ENCODE results near the gene KCNK18. TPM values are rescaled to one million over a fixed set of nuclear protein-coding genes. Genes with fewer than 3 reads are reported as not detected.

The KCNK18 gene
- polyA plus RNA-seq, 2 of the 4 experiments (the other 2 are of a cell fraction) = not detected

DNA sequence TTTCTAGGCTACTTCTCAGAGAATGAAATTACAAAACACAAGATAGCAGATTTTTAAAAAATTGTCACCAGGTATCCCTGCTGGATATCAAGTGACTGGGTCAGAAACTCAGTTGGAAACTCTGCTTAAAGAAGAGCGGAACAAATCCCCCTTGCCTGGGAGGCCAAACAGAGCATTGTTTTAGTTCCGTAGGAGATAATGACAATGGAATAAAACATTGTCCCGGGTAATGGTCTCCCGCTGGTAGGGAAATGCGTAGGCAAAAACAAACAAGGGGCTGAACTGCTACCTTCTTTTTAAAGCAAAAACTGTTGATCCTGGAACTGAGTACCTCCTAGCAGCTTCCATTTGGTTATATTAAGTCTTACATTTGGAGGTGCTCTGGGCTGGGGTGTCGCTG lies 37.9 kb upstream of the KCNK18 start:
- H3K4me3 ChIP-seq = no peak overlapping the region
- no peak for TF ChIP-seq TP53 (CRISPR knock-in tag; IDR thresholded peaks at IDR 0.05)
- 0 out of 2 replicates have a peak, but pooled peaks have one; percentile 47 for TF ChIP-seq CBX8 (IDR thresholded peaks at IDR 0.05)
- 50% methylated on average over 6 of the region's 6 CpGs for WGBS (ENCODE audit: missing lambda C conversion rate)
- CTCF ChIA-PET = interaction anchor here (0.9 to 4.5 kb wide), 7 partner anchors 8 to 363 kb away, joined by 3 to 21 read pairs (median 3); no protein-coding TSS in a partner anchor
- H3K27ac ChIP-seq = no peak overlapping the region
- H3K4me2 ChIP-seq = no peak overlapping the region
- no peak for ATAC-seq
- POLR2A ChIA-PET = no interaction called here
- H3K9me3 ChIP-seq = no peaks in the 10 kb centered on the region
- H3K4me1 ChIP-seq = 0 out of 3 replicates have a peak, but pooled peaks cover 3% of the 10 kb centered on the region
- no peak for FAIRE-seq
- DNase-seq (ENCODE audit: low read depth in 1 of 2, low spot score in 1 of 2) = no peak

DNA sequence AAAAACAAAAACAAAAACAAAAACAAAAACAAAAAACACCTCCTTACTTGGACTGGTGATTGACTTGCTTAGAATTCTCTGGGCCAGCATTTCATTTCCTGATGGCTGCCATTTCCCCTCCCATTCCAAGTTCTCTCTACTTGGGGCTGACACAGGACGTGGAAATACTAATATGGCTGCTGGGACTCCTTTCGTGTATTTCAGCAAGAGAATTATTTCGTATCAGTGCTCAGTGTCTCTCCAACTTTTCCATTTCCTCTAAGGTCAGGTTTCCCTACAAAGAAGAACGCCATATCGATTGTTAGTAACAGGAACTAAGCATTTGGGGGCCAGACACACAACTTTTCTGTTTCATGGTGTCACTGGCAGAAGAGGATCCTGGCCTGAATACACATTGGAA lies 36.7 kb upstream of the KCNK18 start:
- no peak for ATAC-seq
- Histone ChIP-seq H3K27ac (no peak overlapping the region), H3K4me3 (no peak overlapping the region), H3K9me3 (no peaks in the 10 kb centered on the region), H3K4me2 (no peak overlapping the region), H3K4me1 (0 out of 3 replicates have a peak, but pooled peaks cover 3% of the 10 kb centered on the region)
- DNase-seq (ENCODE audit: low read depth in 1 of 2, low spot score in 1 of 2) = no peak
- TF ChIP-seq RAD21 (conservative IDR thresholded peaks at IDR 0.05 in 1 of 2, IDR thresholded peaks at IDR 0.05 in 1 of 2) (no peak), EHF (CRISPR knock-in tag; IDR thresholded peaks at IDR 0.05) (no peak)
- CTCF ChIA-PET = interaction anchor here (1.0 to 4.5 kb wide), 4 partner anchors 7 to 31 kb away, joined by 3 to 21 read pairs (median 3); no protein-coding TSS in a partner anchor
- WGBS (ENCODE audit: missing lambda C conversion rate) = 48% methylated on average over 5 of the region's 5 CpGs
- no peak for FAIRE-seq
- POLR2A ChIA-PET = no interaction called here

DNA sequence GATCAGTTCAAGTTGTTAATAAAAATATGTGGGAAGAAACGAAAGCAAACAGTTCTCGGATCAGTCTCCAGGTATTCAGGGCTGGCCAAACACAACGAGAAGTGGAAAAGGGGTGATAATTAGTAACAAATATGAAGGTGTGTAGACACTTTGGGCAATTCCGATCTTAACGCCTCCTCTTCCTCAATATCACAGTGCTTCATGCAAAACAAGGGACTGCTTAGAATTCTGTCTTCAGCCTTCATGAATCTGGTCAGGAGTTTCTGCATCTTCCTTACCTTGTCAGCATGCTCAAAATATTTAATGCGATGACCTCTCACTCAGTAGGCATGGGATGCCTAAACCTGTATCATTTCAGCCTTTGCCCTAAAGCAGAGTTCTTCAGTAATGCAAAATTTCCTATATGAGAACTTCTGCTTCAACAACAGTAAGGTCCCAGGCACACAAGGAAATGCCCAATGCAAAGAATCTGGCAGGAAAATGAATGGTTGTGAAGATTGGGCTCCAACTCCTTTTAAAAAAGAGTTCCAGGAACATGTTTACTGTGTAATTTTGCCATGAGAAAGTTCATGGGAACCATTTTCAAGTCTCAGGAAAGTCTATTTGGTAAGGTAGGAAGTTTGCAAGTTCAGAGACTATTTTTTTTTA lies 35.8 kb upstream of the KCNK18 start:
- ChIA-PET CTCF (interaction anchor here (1.3 to 19.7 kb wide), 2 partner anchors 13 to 361 kb away, joined by 5 to 1061 read pairs; no protein-coding TSS in a partner anchor), POLR2A (no interaction called here)
- no peak for TF ChIP-seq ZNF302 (CRISPR knock-in tag; IDR thresholded peaks at IDR 0.05)
- TF ChIP-seq CEBPB (IDR thresholded peaks at IDR 0.05) = no peak
- TF ChIP-seq PHF8 (IDR thresholded peaks at IDR 0.05; ENCODE audit: borderline replicate concordance, low read depth) = no peak
- TF ChIP-seq RCOR1 (IDR thresholded peaks at IDR 0.05; ENCODE audit: low read depth, low read length) = no peak
- no peak for TF ChIP-seq EHMT2 (IDR thresholded peaks at IDR 0.05; ENCODE audit: low read depth)
- TF ChIP-seq, protein P1, sequence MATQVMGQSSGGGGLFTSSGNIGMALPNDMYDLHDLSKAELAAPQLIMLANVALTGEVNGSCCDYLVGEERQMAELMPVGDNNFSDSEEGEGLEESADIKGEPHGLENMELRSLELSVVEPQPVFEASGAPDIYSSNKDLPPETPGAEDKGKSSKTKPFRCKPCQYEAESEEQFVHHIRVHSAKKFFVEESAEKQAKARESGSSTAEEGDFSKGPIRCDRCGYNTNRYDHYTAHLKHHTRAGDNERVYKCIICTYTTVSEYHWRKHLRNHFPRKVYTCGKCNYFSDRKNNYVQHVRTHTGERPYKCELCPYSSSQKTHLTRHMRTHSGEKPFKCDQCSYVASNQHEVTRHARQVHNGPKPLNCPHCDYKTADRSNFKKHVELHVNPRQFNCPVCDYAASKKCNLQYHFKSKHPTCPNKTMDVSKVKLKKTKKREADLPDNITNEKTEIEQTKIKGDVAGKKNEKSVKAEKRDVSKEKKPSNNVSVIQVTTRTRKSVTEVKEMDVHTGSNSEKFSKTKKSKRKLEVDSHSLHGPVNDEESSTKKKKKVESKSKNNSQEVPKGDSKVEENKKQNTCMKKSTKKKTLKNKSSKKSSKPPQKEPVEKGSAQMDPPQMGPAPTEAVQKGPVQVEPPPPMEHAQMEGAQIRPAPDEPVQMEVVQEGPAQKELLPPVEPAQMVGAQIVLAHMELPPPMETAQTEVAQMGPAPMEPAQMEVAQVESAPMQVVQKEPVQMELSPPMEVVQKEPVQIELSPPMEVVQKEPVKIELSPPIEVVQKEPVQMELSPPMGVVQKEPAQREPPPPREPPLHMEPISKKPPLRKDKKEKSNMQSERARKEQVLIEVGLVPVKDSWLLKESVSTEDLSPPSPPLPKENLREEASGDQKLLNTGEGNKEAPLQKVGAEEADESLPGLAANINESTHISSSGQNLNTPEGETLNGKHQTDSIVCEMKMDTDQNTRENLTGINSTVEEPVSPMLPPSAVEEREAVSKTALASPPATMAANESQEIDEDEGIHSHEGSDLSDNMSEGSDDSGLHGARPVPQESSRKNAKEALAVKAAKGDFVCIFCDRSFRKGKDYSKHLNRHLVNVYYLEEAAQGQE (IDR thresholded peaks at IDR 0.05) = no peak
- TF ChIP-seq JUNB (IDR thresholded peaks at IDR 0.05) = no peak
- TF ChIP-seq, protein P2, sequence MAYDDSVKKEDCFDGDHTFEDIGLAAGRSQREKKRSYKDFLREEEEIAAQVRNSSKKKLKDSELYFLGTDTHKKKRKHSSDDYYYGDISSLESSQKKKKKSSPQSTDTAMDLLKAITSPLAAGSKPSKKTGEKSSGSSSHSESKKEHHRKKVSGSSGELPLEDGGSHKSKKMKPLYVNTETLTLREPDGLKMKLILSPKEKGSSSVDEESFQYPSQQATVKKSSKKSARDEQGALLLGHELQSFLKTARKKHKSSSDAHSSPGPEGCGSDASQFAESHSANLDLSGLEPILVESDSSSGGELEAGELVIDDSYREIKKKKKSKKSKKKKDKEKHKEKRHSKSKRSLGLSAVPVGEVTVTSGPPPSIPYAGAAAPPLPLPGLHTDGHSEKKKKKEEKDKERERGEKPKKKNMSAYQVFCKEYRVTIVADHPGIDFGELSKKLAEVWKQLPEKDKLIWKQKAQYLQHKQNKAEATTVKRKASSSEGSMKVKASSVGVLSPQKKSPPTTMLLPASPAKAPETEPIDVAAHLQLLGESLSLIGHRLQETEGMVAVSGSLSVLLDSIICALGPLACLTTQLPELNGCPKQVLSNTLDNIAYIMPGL (CRISPR knock-in tag; IDR thresholded peaks at IDR 0.05; ENCODE audit: borderline replicate concordance) = no peak
- no peak for TF ChIP-seq HDAC2 (IDR thresholded peaks at IDR 0.05)
- peak; percentile 92 for TF ChIP-seq RNF2 (IDR thresholded peaks at IDR 0.05; ENCODE audit: borderline replicate concordance, low read depth)
- TF ChIP-seq, protein P3, sequence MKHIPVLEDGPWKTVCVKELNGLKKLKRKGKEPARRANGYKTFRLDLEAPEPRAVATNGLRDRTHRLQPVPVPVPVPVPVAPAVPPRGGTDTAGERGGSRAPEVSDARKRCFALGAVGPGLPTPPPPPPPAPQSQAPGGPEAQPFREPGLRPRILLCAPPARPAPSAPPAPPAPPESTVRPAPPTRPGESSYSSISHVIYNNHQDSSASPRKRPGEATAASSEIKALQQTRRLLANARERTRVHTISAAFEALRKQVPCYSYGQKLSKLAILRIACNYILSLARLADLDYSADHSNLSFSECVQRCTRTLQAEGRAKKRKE (CRISPR knock-in tag; IDR thresholded peaks at IDR 0.05; ENCODE audit: low read depth) = no peak
- TF ChIP-seq NPAS2 (CRISPR knock-in tag; IDR thresholded peaks at IDR 0.05; ENCODE audit: borderline replicate concordance) = no peak
- TF ChIP-seq JUN (IDR thresholded peaks at IDR 0.05) = no peak
- peak; percentile 95 for TF ChIP-seq CBX8 (IDR thresholded peaks at IDR 0.05)
- TF ChIP-seq MAZ (IDR thresholded peaks at IDR 0.05; ENCODE audit: borderline replicate concordance, low read depth, low read length) = no peak
- no peak for TF ChIP-seq ZFP36 (IDR thresholded peaks at IDR 0.05; ENCODE audit: borderline replicate concordance, partially characterized antibody)
- no peak for TF ChIP-seq POLR2AphosphoS2 (conservative IDR thresholded peaks at IDR 0.05; ENCODE audit: low read length)
- no peak for TF ChIP-seq FOXS1 (CRISPR knock-in tag; IDR thresholded peaks at IDR 0.05)
- no peak overlapping the region for H3K4me3 ChIP-seq
- H3K4me2 ChIP-seq = no peak overlapping the region
- WGBS (ENCODE audit: missing lambda C conversion rate) = 64% methylated on average over 6 of the region's 6 CpGs
- DNase-seq (ENCODE audit: low read depth in 1 of 2, low spot score in 1 of 2) (no peak), FAIRE-seq (no peak), ATAC-seq (no peak)
- peaks cover 8% of the 10 kb centered on the region; the same call in 2 of the 3 replicates for H3K4me1 ChIP-seq
- no peaks in the 10 kb centered on the region for H3K9me3 ChIP-seq
- no peak overlapping the region for H3K27ac ChIP-seq

Data from A549 (cell line).